Stomach smooth muscle (tissue), 2 donors: ENCODE measurements around the gene PAX7.

Source experiments
- H3K27ac ChIP-seq: one replicate; pipeline ENCODE4 v1.7.0; 2013; ENCODE audit warnings: mild to moderate bottlenecking, low read length, inconsistent platforms
- H3K27me3 ChIP-seq, 2 donors: one replicate each; pipeline ENCODE4 v1.7.0; 2013; ENCODE audit warnings: low read length in 2 of 2; ENCODE audit not compliant: insufficient read depth in 2 of 2, control insufficient read depth in 1 of 2
- H3K36me3 ChIP-seq, 2 donors: one replicate each; pipeline ENCODE4 v1.7.0; 2013; ENCODE audit warnings: low read length in 2 of 2; ENCODE audit not compliant: control insufficient read depth in 2 of 2, insufficient read depth in 2 of 2
- H3K4me1 ChIP-seq: one replicate; pipeline ENCODE4 v1.7.0; 2013; ENCODE audit warnings: low read length; ENCODE audit not compliant: control insufficient read depth, insufficient read depth
- H3K4me3 ChIP-seq, 2 donors: one replicate each; pipeline ENCODE4 v1.7.0; 2013; ENCODE audit warnings: low read length in 2 of 2
- H3K9ac ChIP-seq, 2 donors: one replicate each; pipeline ENCODE4 v1.7.0; 2013; ENCODE audit warnings: low read length in 2 of 2, mild to moderate bottlenecking in 1 of 2
- H3K9me3 ChIP-seq, 2 donors: one replicate each; pipeline ENCODE4 v1.7.0; 2013; ENCODE audit warnings: low read length in 2 of 2; ENCODE audit not compliant: control insufficient read depth in 2 of 2
- donor health status: healthy.
- donor health status: Pancreatic carcinoma.

PAX7 gene

DNA sequence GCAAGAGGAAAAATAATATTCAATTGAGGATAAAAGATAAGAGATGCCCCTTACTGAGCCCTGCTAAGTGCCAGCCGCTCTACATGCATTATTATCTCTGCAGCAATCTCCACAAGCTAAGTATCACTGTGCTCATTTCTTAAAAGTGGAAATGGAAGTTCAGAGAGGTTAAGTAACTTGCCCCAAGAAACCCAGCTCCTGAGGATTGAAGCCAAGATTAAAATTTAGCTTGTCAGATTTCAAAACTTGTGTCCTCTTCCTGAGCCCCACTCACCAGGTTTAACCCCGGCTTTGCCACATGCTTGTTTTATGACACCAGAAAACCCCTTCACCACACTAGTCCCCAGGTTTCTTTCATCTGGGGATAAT, 11.2 kb upstream of the PAX7 start:
- peaks cover 12 to 28% of the 10 kb centered on the region in 2 donors for H3K27me3 ChIP-seq
- H3K4me1 ChIP-seq, result no peaks in the 10 kb centered on the region
- no peak overlapping the region for H3K27ac ChIP-seq

DNA sequence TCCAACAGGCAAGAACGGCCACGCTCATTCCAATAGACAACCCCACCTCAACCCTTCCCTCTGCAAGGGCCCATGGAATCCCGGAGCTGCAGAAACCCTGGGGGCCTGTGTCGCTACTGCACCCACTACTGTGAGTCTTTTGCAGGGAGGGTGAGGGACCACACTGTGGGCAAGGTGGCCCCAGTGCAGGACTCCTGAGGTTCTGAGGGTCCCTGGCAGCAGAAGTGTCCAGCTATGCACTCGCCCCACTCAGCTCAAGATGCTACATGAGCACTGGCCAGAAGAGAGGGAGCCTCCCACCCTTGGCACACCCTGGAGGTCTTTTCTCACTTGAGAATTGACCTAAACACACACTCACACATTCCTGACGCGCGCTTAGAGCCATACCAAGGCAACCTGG, 2.1 kb upstream of the PAX7 start:
- H3K9me3 ChIP-seq, result no peaks in the 10 kb centered on the region
- H3K4me3 ChIP-seq, result no peak overlapping the region
- H3K4me1 ChIP-seq, result peaks cover 6% of the 10 kb centered on the region
- no peaks in the 10 kb centered on the region for H3K36me3 ChIP-seq
- H3K27ac ChIP-seq, result no peak overlapping the region
- H3K9ac ChIP-seq, result no peak overlapping the region
- H3K27me3 ChIP-seq, result peaks cover 66 to 71% of the 10 kb centered on the region in 2 donors

More for the DNA sequence above, 11.2 kb upstream of the PAX7 start:
- Histone ChIP-seq H3K36me3 (no peaks in the 10 kb centered on the region), H3K9ac (no peak overlapping the region), H3K4me3 (no peak overlapping the region), H3K9me3 (no peaks in the 10 kb centered on the region)

DNA sequence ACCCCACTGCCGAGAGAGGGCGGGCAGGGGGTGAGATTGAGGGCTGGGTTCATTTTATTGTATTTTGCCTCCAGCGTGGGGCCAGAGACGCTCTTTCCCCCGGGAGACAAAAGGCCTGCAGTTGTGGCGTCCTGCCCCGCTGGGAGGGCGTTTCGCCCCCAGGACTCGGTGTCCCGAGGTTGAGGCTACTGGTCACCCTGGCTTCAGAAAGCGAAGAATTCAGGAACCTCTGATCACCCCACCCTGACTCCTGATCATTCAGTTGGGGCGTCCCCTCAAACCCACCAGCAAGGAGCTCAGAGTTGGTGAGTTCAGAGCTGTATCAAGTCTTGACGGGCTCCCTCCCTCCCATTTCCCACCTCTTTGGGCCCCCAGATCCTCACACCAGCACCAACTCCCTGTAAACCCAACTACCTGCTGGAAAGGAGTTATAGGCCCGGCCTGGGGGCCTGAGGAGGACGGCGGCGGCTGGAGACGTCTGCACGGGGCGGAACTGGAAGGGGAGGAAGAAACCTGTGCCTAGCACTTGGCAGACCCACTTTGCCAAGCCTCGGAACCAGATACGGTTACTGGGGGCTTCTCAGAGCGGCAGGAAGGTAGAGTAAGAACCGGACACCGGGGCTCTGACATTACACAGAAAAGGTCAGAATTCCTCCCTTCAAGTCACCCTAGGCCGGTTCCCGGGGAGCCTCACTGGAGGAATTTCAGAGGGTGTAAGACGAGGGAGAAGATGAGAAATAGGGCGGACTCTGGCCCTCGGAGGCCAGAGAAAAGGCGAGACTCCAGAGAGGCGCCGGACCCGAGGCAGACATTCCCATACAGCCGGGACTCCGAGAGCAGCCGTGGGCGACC, 761 bp upstream of the PAX7 start:
- Histone ChIP-seq H3K4me1 (peaks cover 6% of the 10 kb centered on the region), H3K36me3 (no peaks in the 10 kb centered on the region), H3K4me3 (no peak overlapping the region), H3K27ac (no peak overlapping the region), H3K9ac (no peak overlapping the region), H3K27me3 (peaks cover 64 to 79% of the 10 kb centered on the region in 2 donors), H3K9me3 (no peaks in the 10 kb centered on the region)

DNA sequence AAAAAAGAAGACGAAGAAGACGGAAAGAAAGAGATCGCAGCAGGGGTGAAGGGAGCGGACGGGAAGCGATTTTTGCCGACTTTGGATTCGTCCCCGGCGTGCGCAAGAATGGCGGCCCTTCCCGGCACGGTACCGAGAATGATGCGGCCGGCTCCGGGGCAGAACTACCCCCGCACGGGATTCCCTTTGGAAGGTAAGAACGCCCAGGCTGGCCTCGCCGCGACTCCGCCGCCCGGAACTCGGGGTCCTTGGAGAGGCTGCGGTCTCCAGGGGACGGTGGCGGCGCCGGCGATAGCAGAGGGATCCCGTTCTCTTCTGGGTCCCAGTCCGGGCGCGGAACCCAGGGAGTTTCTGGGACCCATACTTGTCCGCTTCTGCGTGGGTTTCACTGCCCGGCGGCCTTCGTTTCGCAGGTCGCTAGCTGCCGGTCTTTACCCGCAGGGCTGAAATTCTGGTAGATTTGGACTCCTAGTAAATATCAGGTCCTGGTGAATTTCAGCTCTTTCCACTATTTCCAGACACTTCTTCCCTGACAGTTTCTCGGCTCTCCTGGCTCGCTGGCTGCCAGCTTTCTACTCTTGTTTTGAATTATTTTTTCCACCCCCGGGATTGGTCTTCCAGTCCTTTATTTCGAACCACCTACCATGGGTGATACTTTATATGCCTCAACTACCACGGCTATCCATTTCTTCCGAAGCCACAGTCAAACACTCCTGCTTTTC, 1.0 kb downstream of the PAX7 start:
- H3K9me3 ChIP-seq, result no peaks in the 10 kb centered on the region
- H3K27ac ChIP-seq, result no peak overlapping the region
- no peak overlapping the region for H3K4me3 ChIP-seq
- peaks cover 68 to 91% of the 10 kb centered on the region in 2 donors for H3K27me3 ChIP-seq
- H3K4me1 ChIP-seq, result peaks cover 10% of the 10 kb centered on the region
- no peak overlapping the region for H3K9ac ChIP-seq
- H3K36me3 ChIP-seq, result no peaks in the 10 kb centered on the region

DNA sequence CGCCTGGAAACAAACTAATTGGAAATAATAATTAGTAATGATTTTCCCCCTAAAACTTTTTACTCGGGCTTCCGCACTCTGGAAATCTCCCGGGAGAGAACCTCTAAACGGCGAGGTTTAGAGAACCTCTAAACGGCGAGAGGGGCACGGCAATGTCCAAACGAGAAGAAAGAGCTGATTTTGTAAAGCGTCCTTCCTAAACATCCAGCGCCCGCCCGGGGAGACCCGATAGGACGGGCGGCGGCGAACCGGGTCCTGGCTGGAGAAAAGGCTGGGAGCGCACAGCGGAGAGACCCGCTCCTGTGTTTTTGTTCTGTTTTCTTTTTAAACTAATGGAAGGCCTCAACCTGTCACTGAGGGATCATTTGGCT, 1.6 kb downstream of the PAX7 start:
- Histone ChIP-seq H3K9me3 (no peaks in the 10 kb centered on the region), H3K4me1 (peaks cover 10% of the 10 kb centered on the region), H3K4me3 (no peak overlapping the region), H3K27me3 (peaks cover 73 to 94% of the 10 kb centered on the region in 2 donors), H3K36me3 (no peaks in the 10 kb centered on the region), H3K27ac (no peak overlapping the region), H3K9ac (no peak overlapping the region)

DNA sequence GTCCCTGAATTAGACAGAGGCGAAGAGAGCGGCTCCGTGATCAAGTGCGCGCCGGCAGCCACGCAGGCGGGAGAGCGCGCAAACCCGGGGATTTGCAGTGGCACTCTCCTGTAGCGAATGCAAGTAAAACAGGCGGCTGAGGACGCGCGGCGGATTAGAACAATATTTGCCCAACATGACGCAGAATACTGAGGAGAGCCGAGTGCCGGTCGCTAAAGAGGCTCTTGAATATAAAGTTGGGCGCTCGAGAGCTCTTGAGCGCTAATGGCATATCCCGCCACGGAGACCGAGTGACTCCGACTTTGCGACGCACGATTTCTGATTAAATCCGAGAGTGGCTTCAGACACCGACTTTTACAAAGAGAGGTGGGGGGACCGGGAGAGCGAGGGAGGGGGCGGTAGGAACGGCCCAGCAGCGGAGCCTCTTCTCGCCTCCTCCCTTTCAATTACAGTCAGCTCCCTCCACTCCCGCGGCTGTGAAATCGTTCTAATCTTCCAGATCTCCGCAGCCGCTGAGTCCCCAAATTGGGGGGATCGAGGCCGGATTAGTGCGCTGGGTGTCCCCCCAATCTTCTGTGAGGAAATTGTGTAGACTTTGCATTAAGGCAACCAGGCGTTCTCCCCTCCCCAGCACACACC, 2.3 kb downstream of the PAX7 start:
- Histone ChIP-seq H3K4me3 (no peak overlapping the region), H3K4me1 (peaks cover 10% of the 10 kb centered on the region), H3K36me3 (no peaks in the 10 kb centered on the region), H3K9me3 (no peaks in the 10 kb centered on the region), H3K27me3 (peaks cover 72 to 95% of the 10 kb centered on the region in 2 donors), H3K9ac (no peak overlapping the region), H3K27ac (no peak overlapping the region)

DNA sequence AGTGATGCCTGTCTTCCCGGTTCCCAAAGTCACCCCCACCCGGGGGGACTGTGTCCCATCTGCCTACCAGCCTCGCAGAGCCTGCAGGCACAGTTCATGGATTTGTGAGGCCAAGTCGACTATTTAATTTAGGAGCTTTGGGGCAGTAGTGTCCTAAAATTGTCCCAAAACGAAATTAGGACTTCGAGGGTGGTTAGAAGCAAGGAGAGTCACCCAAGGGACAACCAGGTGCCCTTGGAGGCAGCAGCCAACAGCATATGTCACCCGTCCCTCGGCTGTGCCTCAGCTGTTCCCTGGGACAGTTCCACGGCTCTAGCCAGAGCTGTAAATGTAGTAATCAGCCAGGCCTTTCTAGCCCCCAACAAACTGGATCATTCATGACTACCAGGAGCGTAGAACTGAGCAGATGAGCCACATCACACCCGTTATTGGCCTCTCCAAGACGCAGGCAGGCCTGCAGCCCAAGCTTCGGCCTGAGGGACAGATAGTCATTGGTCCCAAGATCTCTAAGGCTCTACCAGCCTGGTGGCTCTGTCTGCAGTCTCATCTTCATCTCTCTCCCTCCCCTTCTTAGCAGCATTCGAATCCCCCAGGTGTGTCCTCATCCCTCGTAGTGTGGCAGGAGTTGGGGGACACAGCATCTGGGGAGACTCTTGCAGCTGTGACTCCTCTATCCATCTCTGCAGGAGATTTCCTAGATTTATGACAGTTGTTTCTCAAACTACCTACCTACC, 2.9 kb downstream of the PAX7 start:
- Histone ChIP-seq H3K4me3 (no peak overlapping the region), H3K9ac (no peak overlapping the region), H3K27ac (no peak overlapping the region), H3K27me3 (peaks cover 74 to 95% of the 10 kb centered on the region in 2 donors), H3K4me1 (peaks cover 10% of the 10 kb centered on the region), H3K36me3 (no peaks in the 10 kb centered on the region), H3K9me3 (no peaks in the 10 kb centered on the region)

DNA sequence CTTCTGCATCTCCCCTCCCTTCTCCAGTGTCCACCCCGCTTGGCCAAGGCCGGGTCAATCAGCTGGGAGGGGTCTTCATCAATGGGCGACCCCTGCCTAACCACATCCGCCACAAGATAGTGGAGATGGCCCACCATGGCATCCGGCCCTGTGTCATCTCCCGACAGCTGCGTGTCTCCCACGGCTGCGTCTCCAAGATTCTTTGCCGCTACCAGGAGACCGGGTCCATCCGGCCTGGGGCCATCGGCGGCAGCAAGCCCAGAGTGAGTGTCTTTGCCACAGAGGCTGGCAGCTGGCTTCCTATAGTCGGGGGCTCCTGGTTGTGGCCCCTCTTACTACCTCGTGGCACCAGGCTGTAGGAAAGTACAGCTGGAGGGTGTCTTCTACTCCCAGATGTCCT, 3.6 kb downstream of the PAX7 start:
- Histone ChIP-seq H3K27ac (no peak overlapping the region), H3K4me3 (no peak overlapping the region), H3K9ac (no peak overlapping the region), H3K9me3 (no peaks in the 10 kb centered on the region), H3K36me3 (no peaks in the 10 kb centered on the region), H3K4me1 (peaks cover 10% of the 10 kb centered on the region), H3K27me3 (peaks cover 72 to 96% of the 10 kb centered on the region in 2 donors)

DNA sequence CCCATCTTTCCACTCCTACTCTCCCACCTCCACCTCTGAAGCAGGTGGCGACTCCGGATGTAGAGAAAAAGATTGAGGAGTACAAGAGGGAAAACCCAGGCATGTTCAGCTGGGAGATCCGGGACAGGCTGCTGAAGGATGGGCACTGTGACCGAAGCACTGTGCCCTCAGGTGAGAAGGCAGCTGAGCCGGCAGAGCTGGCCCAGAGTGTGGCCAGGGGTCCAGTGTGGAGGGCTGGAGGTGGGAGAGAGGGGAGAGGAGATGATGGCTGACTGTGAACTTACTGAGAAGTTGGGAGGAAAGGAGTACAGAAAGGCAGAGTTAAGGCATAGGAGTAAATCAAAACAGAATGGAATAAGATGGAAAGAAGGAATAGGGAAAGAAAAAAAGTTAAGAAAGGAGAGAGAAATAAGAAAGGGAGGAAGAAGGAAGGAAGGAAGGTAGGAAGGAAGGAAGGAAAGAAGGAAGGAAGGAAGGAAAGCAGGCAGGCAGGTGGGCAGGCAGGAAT, 4.5 kb downstream of the PAX7 start:
- no peaks in the 10 kb centered on the region for H3K36me3 ChIP-seq
- peaks cover 70 to 96% of the 10 kb centered on the region in 2 donors for H3K27me3 ChIP-seq
- no peak overlapping the region for H3K4me3 ChIP-seq
- no peaks in the 10 kb centered on the region for H3K9me3 ChIP-seq
- no peak overlapping the region for H3K27ac ChIP-seq
- no peak overlapping the region for H3K9ac ChIP-seq
- H3K4me1 ChIP-seq, result peaks cover 8% of the 10 kb centered on the region

DNA sequence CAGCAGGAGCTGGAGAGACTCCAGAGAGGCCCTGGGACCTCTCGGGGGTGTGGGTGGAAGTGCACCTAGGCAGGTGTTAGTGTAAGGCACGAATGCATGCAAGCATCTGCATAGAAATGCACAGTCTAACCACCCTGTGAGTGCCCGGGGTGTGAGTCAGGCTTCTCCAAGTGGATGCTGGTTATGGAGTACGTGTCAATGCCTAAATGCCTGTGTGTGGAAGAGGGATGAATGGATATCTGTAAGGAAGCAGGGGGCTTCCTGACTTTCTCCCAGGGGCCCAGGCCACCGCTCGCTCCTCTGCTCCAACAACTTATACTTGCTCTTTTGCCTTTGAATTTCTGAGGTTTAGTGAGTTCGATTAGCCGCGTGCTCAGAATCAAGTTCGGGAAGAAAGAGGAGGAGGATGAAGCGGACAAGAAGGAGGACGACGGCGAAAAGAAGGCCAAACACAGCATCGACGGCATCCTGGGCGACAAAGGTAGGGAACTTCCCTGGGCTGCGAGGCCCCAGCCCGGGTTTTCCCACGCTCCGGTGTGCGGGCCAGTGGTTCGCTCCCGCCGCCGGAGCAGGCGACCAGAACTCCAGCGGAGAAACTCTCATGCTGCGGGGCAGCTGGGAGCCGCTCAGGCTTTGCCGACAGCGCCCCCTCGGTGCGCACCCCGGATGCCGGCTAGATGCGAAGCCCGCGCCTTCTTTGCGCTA, 5.4 kb downstream of the PAX7 start:
- Histone ChIP-seq H3K4me1 (peaks cover 4% of the 10 kb centered on the region), H3K4me3 (no peak overlapping the region), H3K9ac (no peak overlapping the region), H3K36me3 (no peaks in the 10 kb centered on the region), H3K9me3 (no peaks in the 10 kb centered on the region), H3K27me3 (peaks cover 72 to 96% of the 10 kb centered on the region in 2 donors), H3K27ac (no peak overlapping the region)
